Thyroid gland (tissue), 4 donors: ENCODE data around the gene LACC1. TPM values are rescaled to one million over a fixed set of nuclear protein-coding genes. Genes with fewer than 3 reads are reported as not detected.

Experiments used
- DNase-seq, 2 donors: peaks; one replicate each; pipeline ENCODE4 v3.0.0-alpha.2; 2019
- H3K27ac ChIP-seq, 3 donors: fragments of 200-600 bp; sonication (generic); 1 replicate in 2 of 3; 2 replicates in 1 of 3; pipeline ENCODE4 v1.5.1; 2016 to 2019; ENCODE audit warnings: mild to moderate bottlenecking in 1 of 3, moderate library complexity in 1 of 3
- H3K27me3 ChIP-seq: fragments of 200-600 bp; sonication (generic); one replicate; pipeline ENCODE4 v1.5.1; 2019
- H3K36me3 ChIP-seq, 2 donors: fragments of 200-600 bp; sonication (generic); one replicate each; pipeline ENCODE4 v1.5.1; 2016 to 2019
- H3K4me1 ChIP-seq, 2 donors: fragments of 200-600 bp; sonication (generic); one replicate each; pipeline ENCODE4 v1.5.1; 2017 to 2019
- H3K4me3 ChIP-seq, 3 donors: fragments of 200-600 bp; sonication (generic); replicated peaks in 1 of 3; 1 replicate in 2 of 3; 2 replicates in 1 of 3; pipeline ENCODE4 v1.5.1; 2016; ENCODE audit warnings: mild to moderate bottlenecking in 1 of 3
- H3K9me3 ChIP-seq: fragments of 200-600 bp; sonication (generic); one replicate; pipeline ENCODE4 v1.5.1; 2017
- CTCF ChIP-seq, 6 experiments: fragments of 200-600 bp in 3 of 6; fragments of 450-650 bp in 3 of 6; sonication (generic) in 3 of 6; IDR thresholded peaks; one replicate each; pipeline ENCODE4 v1.5.1; 2016 to 2019; ENCODE audit warnings: antibody characterized with exemption in 6 of 6, mild to moderate bottlenecking in 2 of 6, inconsistent platforms in 1 of 6, moderate library complexity in 1 of 6
- POLR2A ChIP-seq, 2 donors: fragments of 450-650 bp; IDR thresholded peaks; one replicate each; pipeline ENCODE4 v1.6.1; 2017; ENCODE audit warnings: antibody characterized with exemption in 2 of 2, mild to moderate bottlenecking in 2 of 2, moderate library complexity in 1 of 2
- WGBS, 2 donors: methylation state at CpG; one replicate each; pipeline ENCODE4 v1.1.5; 2017; 5-methylcytosine and 5-hydroxymethylcytosine counted together
- intact Hi-C: fragments of 100-400 bp; cut with DNase I; formaldehyde crosslinking; loops from one replicate; pipeline ENCODE4 v1.15.1; 2023
- total RNA-seq, 4 donors: library from RNA; depleted of rRNA; stranded (reverse); fragments of >200 nt; gene quantifications; one replicate each; pipeline ENCODE4 v1.2.3, GENCODE V29; 2016

Gene LACC1
- total RNA-seq, 4 donors from 2014 or later, result 4.2 to 13.2 (median 4.6) TPM

- Histone ChIP-seq H3K27ac (no peak overlapping the region), H3K36me3 (no peaks in the 10 kb centered on the region), H3K4me1 (peaks cover 0 to 13% of the 10 kb centered on the region in 2 donors), H3K9me3 (no peaks in the 10 kb centered on the region), H3K27me3 (no peaks in the 10 kb centered on the region), H3K4me3 (no peak overlapping the region)
- intact Hi-C loops, result no loop called here
- DNase-seq, result no peak
- WGBS, 2 donors, result 69% methylated on average over 1 of the region's 1 CpG
- TF ChIP-seq CTCF (IDR thresholded peaks at IDR 0.05), result no peak
- no peak for TF ChIP-seq POLR2A (IDR thresholded peaks at IDR 0.05)
These were observed 58.1 kb downstream of the LACC1 start for GRCh38 chr13:43937839-43938238.

GRCh38 chr13:43938449-43938848 is 58.7 kb downstream of the LACC1 start:
- no peaks in the 10 kb centered on the region for H3K36me3 ChIP-seq
- no peak for TF ChIP-seq CTCF (IDR thresholded peaks at IDR 0.05)
- no peak for TF ChIP-seq POLR2A (IDR thresholded peaks at IDR 0.05)
- no peak overlapping the region for H3K4me3 ChIP-seq
- H3K27ac ChIP-seq, result no peak overlapping the region
- H3K4me1 ChIP-seq, result peaks cover 0 to 13% of the 10 kb centered on the region in 2 donors
- H3K27me3 ChIP-seq, result no peaks in the 10 kb centered on the region
- no peak for DNase-seq
- intact Hi-C loops, result no loop called here
- H3K9me3 ChIP-seq, result no peaks in the 10 kb centered on the region
- 63 to 79% methylated on average over 1 of the region's 1 CpG for WGBS, 2 donors

GRCh38 chr13:43939086-43939485 is 59.4 kb downstream of the LACC1 start:
- Histone ChIP-seq H3K4me1 (peaks cover 0 to 13% of the 10 kb centered on the region in 2 donors), H3K36me3 (no peaks in the 10 kb centered on the region), H3K4me3 (no peak overlapping the region), H3K27ac (no peak overlapping the region), H3K9me3 (no peaks in the 10 kb centered on the region), H3K27me3 (no peaks in the 10 kb centered on the region)
- intact Hi-C loops, result no loop called here
- WGBS, 2 donors, result 85 to 95% methylated on average over 1 of the region's 1 CpG
- no peak for TF ChIP-seq POLR2A (IDR thresholded peaks at IDR 0.05)
- no peak for DNase-seq

DNA sequence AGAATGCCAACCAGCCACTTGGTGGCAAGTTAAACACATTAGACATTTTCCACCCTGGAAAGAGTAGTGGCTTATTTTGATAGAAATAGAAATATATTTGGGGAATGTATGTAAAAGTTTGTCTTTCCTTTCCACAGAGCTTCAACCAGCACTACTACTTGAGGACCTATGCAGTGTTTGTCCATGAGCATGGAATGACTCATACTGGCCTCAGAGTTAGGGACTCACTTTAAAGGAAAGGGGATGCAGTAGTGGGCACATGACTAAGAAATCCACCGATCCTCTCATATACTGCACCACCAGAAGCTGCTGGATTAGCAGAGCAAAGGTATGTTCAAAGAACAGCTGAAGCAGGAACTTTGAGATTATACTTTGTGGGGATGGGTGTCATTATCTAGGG is 62.6 kb downstream of the LACC1 start:
- H3K9me3 ChIP-seq, result no peaks in the 10 kb centered on the region
- no peaks in the 10 kb centered on the region for H3K27me3 ChIP-seq
- no peak overlapping the region for H3K27ac ChIP-seq
- no peak for DNase-seq
- H3K4me3 ChIP-seq, result no peak overlapping the region
- 87 to 94% methylated on average over 1 of the region's 1 CpG for WGBS, 2 donors
- TF ChIP-seq CTCF (IDR thresholded peaks at IDR 0.05) (no peak), POLR2A (IDR thresholded peaks at IDR 0.05) (no peak)
- H3K36me3 ChIP-seq, result no peaks in the 10 kb centered on the region
- intact Hi-C loops, result no loop called here
- peaks cover 0 to 7% of the 10 kb centered on the region in 2 donors for H3K4me1 ChIP-seq

Other genes with a start within 250 kb of the LACC1 start
- gene ENOX1, start 92.9 kb upstream of the LACC1 start, total RNA-seq, result 1 to 10 TPM in 1 of 4 donors, under 1 TPM in 3; 0.13 to 1.8 (median 0.31) TPM
- 10 to 100 TPM in 3 of 4 donors, 1 to 10 TPM in 1; 8.6 to 19.8 (median 10.6) TPM for gene CCDC122, start 164 bp upstream of the LACC1 start, total RNA-seq